KBM-7 (cell line): ENCODE results near the gene TRIOBP.
"Not testable (repeated sequence)": the region's sequence is repeated elsewhere in the genome, so short reads cannot be mapped to it uniquely, and the experiment has no call there.

Experiments used
- DNase-seq: peaks from one replicate; pipeline ENCODE4 v3.0.0-alpha.2; 2015
- in situ Hi-C: fragments of 300-500 bp; cut with MboI; formaldehyde crosslinking; loops from 2 replicates; pipeline ENCODE4 v1.14.3; 2020; ENCODE audit warnings: low sequenced_read_pairs, low pct_unique_long_range_greater_than_20kb, mixed read lengths

TRIOBP gene

DNA sequence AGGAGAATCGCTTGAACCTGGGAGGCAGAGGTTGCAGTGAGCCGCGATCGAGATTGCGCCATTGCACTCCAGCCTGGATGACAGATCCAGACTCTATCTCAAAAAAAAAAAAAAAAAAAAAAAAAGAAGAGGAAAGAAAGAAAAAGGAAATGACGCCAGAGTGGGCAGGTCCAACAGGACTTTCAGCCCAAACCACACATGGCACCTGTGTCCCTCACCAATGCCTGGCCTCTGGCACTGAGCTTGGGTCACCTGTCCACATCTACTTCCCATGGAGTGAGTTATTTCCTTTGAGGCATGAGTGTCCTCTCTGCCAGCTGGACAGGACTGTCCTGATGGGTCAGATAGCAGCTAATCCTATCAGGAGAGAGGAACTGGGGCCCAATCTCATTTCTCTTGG lies 95.6 kb downstream of the TRIOBP start:
- no peak for DNase-seq
- in situ Hi-C loops, result no loop called here

- DNase-seq, result no peak
- in situ Hi-C loops, result no loop called here
Observed at GRCh38 chr22:37794376-37794775, 97.5 kb downstream of the TRIOBP start.

GRCh38 chr22:37796079-37796478 lies 99.2 kb downstream of the TRIOBP start:
- DNase-seq, result no peak
- in situ Hi-C loops, result no loop called here

DNA sequence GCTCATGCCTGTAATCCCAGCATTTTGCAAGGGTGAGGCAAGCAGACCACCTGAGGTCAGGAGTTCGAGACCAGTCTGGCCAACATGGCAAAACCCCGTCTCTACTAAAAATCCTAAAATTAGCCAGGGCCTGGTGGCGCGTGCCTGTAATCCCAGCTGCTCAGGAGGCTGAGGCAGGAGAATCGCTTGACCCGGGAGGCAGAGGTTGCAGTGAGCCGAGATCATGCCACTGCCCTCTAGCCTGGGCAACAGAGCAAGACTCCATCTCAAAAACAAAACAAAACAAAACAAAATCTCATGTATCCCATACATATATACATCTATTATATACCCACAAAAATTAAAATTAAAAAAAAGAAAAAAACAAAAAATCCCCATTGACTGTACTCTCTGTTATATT lies 100.4 kb downstream of the TRIOBP start:
- in situ Hi-C loops, DNase-seq: not testable (repeated sequence)

DNA sequence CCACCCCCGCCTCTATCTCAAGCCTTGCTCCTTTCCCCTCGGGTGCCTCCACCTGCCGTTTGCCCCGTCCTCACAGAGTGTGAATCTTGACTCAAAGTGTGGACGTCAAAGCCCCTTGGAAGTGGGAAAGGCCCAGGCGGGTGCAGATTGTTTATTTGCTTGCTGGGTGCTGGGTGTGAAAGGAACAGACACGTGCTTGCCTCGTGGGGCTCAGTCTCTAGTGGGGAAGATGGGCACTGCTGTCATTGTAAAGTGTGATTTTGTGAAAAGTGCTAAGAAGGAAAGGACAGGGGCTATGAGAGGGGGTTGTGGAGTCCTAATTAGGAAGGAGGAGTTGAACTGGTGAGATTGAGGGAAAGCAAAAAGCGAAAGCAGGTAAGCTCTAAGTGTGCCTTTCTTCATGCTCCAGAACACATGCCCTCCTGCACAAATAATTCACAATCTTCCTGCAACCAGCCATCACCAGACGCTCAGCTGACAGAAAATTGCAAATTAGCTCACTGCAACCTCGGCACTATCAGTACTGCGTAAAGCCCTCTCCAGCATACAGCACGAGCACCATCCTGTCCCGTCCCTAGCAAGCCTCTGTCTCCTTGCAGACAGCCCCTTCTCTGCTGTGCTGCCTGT lies 101.1 kb downstream of the TRIOBP start:
- no peak for DNase-seq
- in situ Hi-C loops, result no loop called here

DNA sequence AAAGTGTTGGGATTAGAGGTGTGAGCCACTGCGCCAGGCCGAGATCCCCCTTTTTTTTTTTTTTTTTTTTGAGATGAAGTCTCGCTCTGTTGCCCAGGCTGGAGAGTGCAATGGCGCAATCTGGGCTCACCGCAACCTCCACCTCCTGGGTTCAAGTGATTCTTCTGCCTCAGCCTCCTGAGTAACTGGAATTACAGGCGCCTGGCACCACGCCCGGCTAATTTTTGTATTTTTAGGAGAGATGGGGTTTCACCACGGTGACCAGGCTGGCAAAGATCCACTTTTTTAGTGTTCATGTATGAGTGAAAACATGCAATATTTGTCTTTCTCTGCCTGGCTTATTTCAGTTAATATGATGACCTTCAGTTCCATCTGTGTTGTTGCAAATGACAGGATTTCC lies 103.1 kb downstream of the TRIOBP start:
- in situ Hi-C loops, DNase-seq: not testable (repeated sequence)

DNA sequence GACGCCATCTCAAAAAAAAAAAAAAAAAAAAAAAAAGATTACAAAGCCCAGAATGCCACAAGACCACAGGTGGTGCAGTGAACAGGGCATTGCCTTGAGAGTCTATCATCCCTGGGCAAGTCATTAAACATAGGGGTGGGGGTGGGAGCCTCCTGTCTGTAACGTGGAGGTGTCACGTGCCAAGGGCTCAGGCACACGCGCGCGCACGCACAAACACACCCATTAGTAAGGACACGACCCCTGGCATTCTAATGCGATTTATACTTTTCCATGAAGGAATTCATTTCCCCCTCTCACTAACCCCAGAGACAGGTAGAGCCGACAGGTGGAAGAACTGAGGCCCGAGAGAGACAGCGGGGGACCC lies 105.1 kb downstream of the TRIOBP start:
- peak; percentile 30 for DNase-seq
- in situ Hi-C loops, result no loop called here

DNA sequence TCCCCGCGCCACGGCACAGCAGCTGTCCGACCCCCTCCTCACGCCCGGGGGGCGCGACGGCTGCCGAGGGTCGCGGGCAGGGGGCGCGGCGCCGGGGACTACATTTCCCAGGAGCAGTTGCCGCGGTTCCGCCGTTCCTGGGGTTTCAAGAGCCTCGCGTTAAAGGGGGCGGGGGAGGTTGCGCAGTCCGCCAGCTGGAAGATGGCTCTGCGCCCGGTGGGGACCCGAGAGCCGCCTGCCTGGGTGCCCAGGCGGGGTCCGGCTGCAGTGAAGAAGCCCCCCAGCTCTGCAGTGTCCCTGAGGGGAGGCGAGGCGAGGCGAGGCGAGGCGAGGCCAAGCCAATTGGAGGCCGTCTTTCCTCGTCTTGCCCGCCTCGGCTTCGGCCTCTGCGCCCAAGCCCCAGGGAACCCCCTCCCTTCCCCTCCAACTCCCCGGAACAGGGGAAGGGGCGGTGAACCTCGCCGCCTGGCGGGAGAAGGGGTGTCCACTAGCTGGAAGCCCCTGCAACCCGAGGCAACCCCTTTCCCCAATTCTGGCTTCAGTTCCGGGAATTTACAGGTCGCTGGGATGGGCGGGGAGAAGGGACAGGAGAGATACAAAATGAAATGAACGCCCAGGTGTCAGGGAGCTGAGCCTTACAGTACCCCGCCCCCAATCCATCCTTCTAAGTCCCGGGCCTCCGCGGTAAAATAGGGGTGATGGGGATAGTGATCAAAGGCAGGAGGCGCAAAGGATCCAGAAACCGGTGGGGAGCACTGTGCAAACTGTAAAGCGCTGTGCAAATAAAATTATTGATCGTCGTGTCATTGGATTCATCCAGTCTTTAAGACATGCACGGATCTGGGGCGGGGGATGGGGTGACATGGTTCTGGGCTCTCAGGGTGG lies 105.7 kb downstream of the TRIOBP start:
- DNase-seq, result peak; percentile 43

GRCh38 chr22:37803195-37803638 lies 106.4 kb downstream of the TRIOBP start:
- in situ Hi-C loops, result no loop called here
- no peak for DNase-seq

More for the DNA sequence above, 105.7 kb downstream of the TRIOBP start:
- in situ Hi-C loops, result no loop called here

DNA sequence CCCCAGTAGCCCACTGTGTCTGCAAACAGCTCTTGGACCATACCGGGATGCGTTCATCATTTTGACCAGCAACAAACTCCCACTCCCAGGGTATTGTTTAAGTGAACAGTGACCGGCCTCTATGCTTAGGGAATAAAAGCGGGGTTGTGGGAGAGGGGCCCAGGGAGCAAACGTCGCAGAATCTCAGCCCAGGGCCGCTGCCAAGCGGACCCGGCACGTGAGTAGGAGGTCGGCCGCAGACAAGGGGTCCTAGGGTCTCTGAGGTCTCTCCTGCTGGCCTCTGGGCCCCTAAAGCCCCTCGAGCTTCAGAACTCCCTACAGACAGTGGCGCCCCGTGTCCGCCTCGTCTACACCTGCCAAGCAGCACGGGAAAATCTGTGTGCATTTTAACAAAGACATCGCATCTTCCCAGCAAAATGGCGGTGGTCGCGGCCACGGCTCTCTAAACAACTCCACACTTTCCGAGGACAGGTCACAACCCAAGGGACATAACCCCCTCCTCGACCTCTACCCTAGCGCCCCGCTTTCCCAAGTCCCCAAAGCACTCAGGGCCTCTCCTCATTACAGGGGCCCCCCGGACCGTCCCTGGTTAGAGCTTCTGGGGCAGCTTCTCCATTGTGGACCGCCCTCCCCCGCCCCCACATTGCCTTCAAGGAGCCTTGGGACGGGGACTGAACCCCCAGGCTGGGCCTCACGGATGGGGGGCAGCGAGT lies 106.9 kb downstream of the TRIOBP start:
- in situ Hi-C loops, result no loop called here

DNA sequence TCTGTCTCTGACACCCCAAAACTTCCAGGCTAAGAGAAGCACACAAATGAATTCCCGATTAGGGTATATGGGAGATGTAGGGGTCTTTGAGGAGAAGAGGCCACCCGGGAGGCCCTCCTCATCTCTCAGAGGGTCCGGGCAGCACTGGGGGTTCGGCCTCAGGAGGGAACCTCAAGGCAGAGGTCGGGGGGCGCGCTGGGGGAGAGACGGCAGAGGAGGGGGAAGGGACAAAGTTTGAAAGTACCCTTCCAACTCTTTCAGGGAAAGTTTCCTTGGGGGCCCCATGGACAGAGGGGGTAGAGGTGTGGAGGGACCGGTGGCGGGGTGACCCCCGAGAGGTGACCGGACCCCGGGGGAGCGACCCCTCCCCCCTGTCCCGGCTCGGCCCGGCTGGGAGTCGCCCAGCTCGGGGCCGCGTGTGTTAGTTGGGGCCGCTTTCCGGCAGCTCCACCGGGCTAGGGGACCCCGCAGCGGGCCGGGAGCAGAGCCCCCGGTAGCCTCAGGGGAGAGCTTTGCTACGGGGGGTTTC lies 107.6 kb downstream of the TRIOBP start:
- in situ Hi-C loops, result no loop called here
- no peak for DNase-seq

More for the DNA sequence above, 106.9 kb downstream of the TRIOBP start:
- DNase-seq, result no peak

GRCh38 chr22:37804881-37805809 lies 108.3 kb downstream of the TRIOBP start:
- no peak for DNase-seq
- in situ Hi-C loops, result no loop called here

DNA sequence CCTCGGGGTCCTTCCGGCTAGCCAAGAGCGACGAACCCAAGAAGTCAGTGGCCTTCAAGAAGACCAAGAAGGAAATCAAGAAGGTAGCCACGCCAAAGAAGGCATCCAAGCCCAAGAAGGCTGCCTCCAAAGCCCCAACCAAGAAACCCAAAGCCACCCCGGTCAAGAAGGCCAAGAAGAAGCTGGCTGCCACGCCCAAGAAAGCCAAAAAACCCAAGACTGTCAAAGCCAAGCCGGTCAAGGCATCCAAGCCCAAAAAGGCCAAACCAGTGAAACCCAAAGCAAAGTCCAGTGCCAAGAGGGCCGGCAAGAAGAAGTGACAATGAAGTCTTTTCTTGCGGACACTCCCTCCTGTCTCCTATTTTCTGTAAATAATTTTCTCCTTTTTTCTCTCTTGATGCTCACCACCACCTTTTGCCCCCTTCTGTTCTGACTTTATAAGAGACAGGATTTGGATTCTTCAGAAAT lies 109.0 kb downstream of the TRIOBP start:
- in situ Hi-C loops, result no loop called here
- DNase-seq, result no peak

- DNase-seq, result peak; percentile 48
- in situ Hi-C loops, result no loop called here
Observed at GRCh38 chr22:37806409-37807333, 109.8 kb downstream of the TRIOBP start.

- in situ Hi-C loops, result no loop called here
- DNase-seq, result peak; percentile 94
Observed at GRCh38 chr22:37807410-37808293, 110.8 kb downstream of the TRIOBP start, which contains the start of gene GCAT. Gene GCAT, plus strand, starts transcription at chr22:37807934. Its CDS starts 34 bp downstream, at chr22:37807968.

GRCh38 chr22:37808294-37808657 lies 111.4 kb downstream of the TRIOBP start:
- in situ Hi-C loops, result no loop called here
- no peak for DNase-seq
